Esophagus squamous epithelium (tissue), 4 donors: ENCODE measurements around the gene UNC5CL.

Source experiments
- CTCF ChIP-seq, 6 experiments: fragments of 450-650 bp in 4 of 6; fragments of 200-600 bp in 2 of 6; sonication (generic) in 2 of 6; IDR thresholded peaks; one replicate each; pipeline ENCODE4 v1.5.1; 2016 to 2019; ENCODE audit warnings: antibody characterized with exemption in 6 of 6, mild to moderate bottlenecking in 4 of 6, moderate library complexity in 4 of 6
- POLR2A ChIP-seq, 4 donors: fragments of 450-650 bp; IDR thresholded peaks; one replicate each; pipeline ENCODE4 v1.6.1; 2017; ENCODE audit warnings: antibody characterized with exemption in 4 of 4, mild to moderate bottlenecking in 4 of 4, moderate library complexity in 3 of 4

GRCh38 chr6:41028561-41029412 is 10.2 kb downstream of the UNC5CL start:
- no peak for TF ChIP-seq POLR2A (IDR thresholded peaks at IDR 0.05)
- no peak for TF ChIP-seq CTCF (IDR thresholded peaks at IDR 0.05)
